A549 (cell line): ENCODE data around the gene MAGEA8. TPM values are rescaled to one million over a fixed set of nuclear protein-coding genes. Genes with fewer than 3 reads are reported as not detected.

Experiments used
- ATAC-seq, 2 experiments: fragments of 200-7000 bp in 1 of 2; fragments of >200 bp in 1 of 2; cut with Nextera tagmentation in 1 of 2; cut with Tn5 transposase in 1 of 2; 3 replicates each; pipeline versions ENCODE4 v1.8.0 to v1.9.1; 2018 to 2020; ENCODE audit warnings: mild to moderate bottlenecking in 1 of 2, moderate library complexity in 1 of 2
- CTCF ChIA-PET: fragments of 300-600 bp; sonication (Branson Sonifier 250); formaldehyde crosslinking; extraction: SDS; loops from one replicate; lab custom pipeline; 2021; ENCODE audit warnings: antibody characterized with exemption, inconsistent platforms; lab: Yijun Ruan, JAX
- POLR2A ChIA-PET: fragments of 350-600 bp; formaldehyde crosslinking; extraction: SDS; loops from one replicate; lab custom pipeline; 2021; ENCODE audit warnings: antibody characterized with exemption, inconsistent platforms; lab: Yijun Ruan, JAX
- DNase-seq, 2 experiments: peaks; one replicate each; pipeline versions ENCODE4 v3.0.0 to v3.0.0-alpha.2; 2011 to 2016; ENCODE audit warnings: low read depth in 1 of 2, low spot score in 1 of 2
- FAIRE-seq: peaks from 2 replicates; lab custom pipeline; 2011; peaks lifted over from hg19 to GRCh38; lab: Jason Lieb, UNC
- H3K27ac ChIP-seq, 2 experiments: fragments of >200 bp; sonication (Bioruptor Twin); formaldehyde crosslinking; 3 replicates each; pipeline ENCODE4 v1.5.1; 2016 to 2017
- H3K4me1 ChIP-seq: fragments of >200 bp; sonication (Bioruptor Twin); formaldehyde crosslinking; 3 replicates; pipeline ENCODE4 v1.6.1; 2016
- H3K4me2 ChIP-seq: fragments of >200 bp; sonication (Bioruptor Twin); formaldehyde crosslinking; 3 replicates; pipeline ENCODE4 v1.6.1; 2016
- H3K4me3 ChIP-seq: fragments of >200 bp; sonication (Bioruptor Twin); formaldehyde crosslinking; 3 replicates; pipeline ENCODE4 v1.5.1; 2016
- H3K9me3 ChIP-seq: fragments of >200 bp; sonication (Bioruptor Twin); formaldehyde crosslinking; 3 replicates; pipeline ENCODE4 v1.6.1; 2016
- EHMT2 ChIP-seq: fragments of 200-600 bp; sonication (generic); IDR thresholded peaks from 2 replicates; pipeline ENCODE4 v1.6.1; 2016; ENCODE audit warnings: antibody characterized with exemption, low read depth, mild to moderate bottlenecking, moderate library complexity
- ELK1 ChIP-seq: fragments of 150-350 bp; IDR thresholded peaks from 2 replicates; pipeline ENCODE4 v1.6.1; 2014; ENCODE audit warnings: low read depth, mild to moderate bottlenecking, low read length
- FOSL2 ChIP-seq, 2 experiments: fragments of 450-650 bp in 1 of 2; fragments of >200 bp in 1 of 2; sonication (Bioruptor Twin) in 1 of 2; formaldehyde crosslinking; IDR thresholded peaks; 2 replicates each; pipeline versions ENCODE4 v1.5.0 to v1.6.1; 2016 to 2020; ENCODE audit warnings: mild to moderate bottlenecking in 1 of 2, moderate library complexity in 1 of 2
- GATA3 ChIP-seq: IDR thresholded peaks from 2 replicates; pipeline ENCODE4 v1.6.1; 2012; ENCODE audit warnings: borderline replicate concordance
- HOXA7 ChIP-seq: fragments of 250-450 bp; sonication (Bioruptor Pico); IDR thresholded peaks from 2 replicates; pipeline ENCODE4 v1.5.0; 2020; ENCODE audit warnings: mild to moderate bottlenecking, moderate library complexity
- HOXB5 ChIP-seq: fragments of 250-450 bp; sonication (Bioruptor Pico); IDR thresholded peaks from 2 replicates; pipeline ENCODE4 v1.5.0; 2020; ENCODE audit warnings: mild to moderate bottlenecking, moderate library complexity
- KDM5A ChIP-seq: fragments of 200-600 bp; sonication (generic); IDR thresholded peaks from 2 replicates; pipeline ENCODE4 v1.6.1; 2016; ENCODE audit warnings: antibody characterized with exemption, mild to moderate bottlenecking
- MAFK ChIP-seq: fragments of 450-650 bp; IDR thresholded peaks from 2 replicates; pipeline ENCODE4 v1.6.1; 2014; ENCODE audit not compliant: partially characterized antibody
- MAZ ChIP-seq: fragments of 150-350 bp; IDR thresholded peaks from 2 replicates; pipeline ENCODE4 v1.6.1; 2014; ENCODE audit warnings: antibody characterized with exemption, low read depth, low read length, borderline replicate concordance
- MYC ChIP-seq: IDR thresholded peaks from 2 replicates; pipeline ENCODE4 v1.6.1; 2012; ENCODE audit warnings: mild to moderate bottlenecking, inconsistent platforms, low read length, improper control_type of control experiment, borderline replicate concordance
- NFE2L2 ChIP-seq: fragments of 150-350 bp; conservative IDR thresholded peaks from 2 replicates; pipeline ENCODE4 v1.6.1; 2014; ENCODE audit warnings: low read length
- POLR2A ChIP-seq: IDR thresholded peaks from 2 replicates; pipeline ENCODE4 v1.6.1; 2012; ENCODE audit warnings: mild to moderate bottlenecking, low read length
- POLR2AphosphoS2 ChIP-seq: conservative IDR thresholded peaks from 2 replicates; pipeline ENCODE4 v1.6.1; 2012; ENCODE audit warnings: low read length, improper control_type of control experiment, inconsistent platforms
- RAD21 ChIP-seq, 2 experiments: fragments of >200 bp in 1 of 2; sonication (Bioruptor Twin) in 1 of 2; formaldehyde crosslinking in 1 of 2; IDR thresholded peaks in 1 of 2; conservative IDR thresholded peaks in 1 of 2; 2 replicates in 1 of 2; 3 replicates in 1 of 2; pipeline ENCODE4 v1.6.1; 2012 to 2018; ENCODE audit warnings: inconsistent platforms in 1 of 2
- REST ChIP-seq: fragments of 200-600 bp; sonication (generic); IDR thresholded peaks from 2 replicates; pipeline ENCODE4 v1.6.1; 2016; ENCODE audit warnings: antibody characterized with exemption, mild to moderate bottlenecking, moderate library complexity
- WGBS: methylation state at CpG from one replicate; pipeline ENCODE4 v1.1.6; 2017; ENCODE audit errors: missing lambda C conversion rate; 5-methylcytosine and 5-hydroxymethylcytosine counted together
- polyA plus RNA-seq, 4 experiments: library from polyadenylated mRNA; depleted of rRNA in 3 of 4; stranded (reverse); fragments of >200 nt; fragmentation: RNase III in 1 of 4; extraction: RNeasy Plus Mini Kit Qiagen cat#74134 plus additional on column Dnase treatment in 1 of 4; gene quantifications; 2 replicates in 3 of 4; 3 replicates in 1 of 4; pipeline ENCODE4 v1.2.3, GENCODE V29; 2011 to 2017
- TF ChIP-seq, protein P1 (sequence below): IDR thresholded peaks from 2 replicates; pipeline ENCODE4 v1.6.1; 2012
- TF ChIP-seq, protein P2 (sequence below): fragments of >200 bp; sonication (Bioruptor Twin); formaldehyde crosslinking; IDR thresholded peaks from 2 replicates; pipeline ENCODE4 v1.6.1; 2016

Gene MAGEA8
- polyA plus RNA-seq, 2 of the 4 experiments (the other 2 are of a cell fraction) = not detected

- no peak for FAIRE-seq
- no peak for DNase-seq
- ChIA-PET CTCF (no interaction called here), POLR2A (no interaction called here)
- Histone ChIP-seq H3K9me3 (no peaks in the 10 kb centered on the region), H3K4me1 (no peaks in the 10 kb centered on the region), H3K4me2 (no peak overlapping the region), H3K4me3 (no peak overlapping the region), H3K27ac (no peak overlapping the region)
- no peak for TF ChIP-seq RAD21 (conservative IDR thresholded peaks at IDR 0.05 in 1 of 2, IDR thresholded peaks at IDR 0.05 in 1 of 2)
- no peak for TF ChIP-seq MYC
- no peak for TF ChIP-seq KDM5A
- no peak for TF ChIP-seq ELK1
- no peak for TF ChIP-seq REST
- no peak for TF ChIP-seq HOXB5 (CRISPR knock-in tag)
- TF ChIP-seq GATA3 = no peak
- TF ChIP-seq POLR2A = no peak
- TF ChIP-seq, protein P1, sequence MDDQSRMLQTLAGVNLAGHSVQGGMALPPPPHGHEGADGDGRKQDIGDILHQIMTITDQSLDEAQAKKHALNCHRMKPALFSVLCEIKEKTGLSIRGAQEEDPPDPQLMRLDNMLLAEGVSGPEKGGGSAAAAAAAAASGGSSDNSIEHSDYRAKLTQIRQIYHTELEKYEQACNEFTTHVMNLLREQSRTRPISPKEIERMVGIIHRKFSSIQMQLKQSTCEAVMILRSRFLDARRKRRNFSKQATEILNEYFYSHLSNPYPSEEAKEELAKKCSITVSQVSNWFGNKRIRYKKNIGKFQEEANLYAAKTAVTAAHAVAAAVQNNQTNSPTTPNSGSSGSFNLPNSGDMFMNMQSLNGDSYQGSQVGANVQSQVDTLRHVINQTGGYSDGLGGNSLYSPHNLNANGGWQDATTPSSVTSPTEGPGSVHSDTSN = no peak
- no peak for TF ChIP-seq HOXA7
- TF ChIP-seq MAZ = no peak
- no peak for TF ChIP-seq FOSL2 (IDR thresholded peaks at IDR 0.05)
- no peak for TF ChIP-seq FOSL2 (CRISPR knock-in tag; IDR thresholded peaks at IDR 0.05)
- no peak for TF ChIP-seq EHMT2
- TF ChIP-seq, protein P2, sequence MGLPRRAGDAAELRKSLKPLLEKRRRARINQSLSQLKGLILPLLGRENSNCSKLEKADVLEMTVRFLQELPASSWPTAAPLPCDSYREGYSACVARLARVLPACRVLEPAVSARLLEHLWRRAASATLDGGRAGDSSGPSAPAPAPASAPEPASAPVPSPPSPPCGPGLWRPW = no peak
- TF ChIP-seq NFE2L2 = no peak
- no peak for ATAC-seq
- 92% methylated on average over 3 of the region's 3 CpGs for WGBS
Observed at GRCh38 chrX:149908308-149908707, 27.3 kb downstream of the MAGEA8 start.

DNA sequence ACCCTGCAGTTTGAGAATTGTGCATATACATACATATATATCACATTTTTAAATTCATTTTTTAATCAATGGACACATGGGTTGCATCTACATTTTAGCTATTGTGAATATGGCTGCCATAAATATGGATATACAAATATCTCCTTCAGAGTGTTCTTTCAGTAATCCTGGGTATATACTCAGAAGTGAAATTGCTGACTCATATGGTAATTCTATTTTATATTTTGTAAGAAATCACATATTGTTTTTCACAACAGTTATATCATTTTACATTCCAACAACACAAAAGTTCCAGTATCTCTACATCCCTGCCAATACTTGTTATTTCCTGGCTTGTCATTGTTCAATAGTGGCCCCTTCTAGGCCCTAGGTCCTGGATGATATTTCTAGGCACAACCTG lies 27.7 kb downstream of the MAGEA8 start:
- peak; percentile 47 for TF ChIP-seq MAFK
- TF ChIP-seq POLR2AphosphoS2 = no peak
- no peak for DNase-seq
- H3K4me1 ChIP-seq = no peaks in the 10 kb centered on the region
- no peak overlapping the region for H3K4me3 ChIP-seq
- H3K27ac ChIP-seq = no peak overlapping the region
- CTCF ChIA-PET = no interaction called here
- ATAC-seq = no peak
- POLR2A ChIA-PET = no interaction called here
- no peak for FAIRE-seq
- no peak overlapping the region for H3K4me2 ChIP-seq
- H3K9me3 ChIP-seq = no peaks in the 10 kb centered on the region
